CD4-positive, alpha-beta T cell (primary cell): ENCODE results near the gene CRIP2. TPM values are rescaled to one million over a fixed set of nuclear protein-coding genes. Genes with fewer than 3 reads are reported as not detected.

Experiments used
- ATAC-seq: fragments of 200-7000 bp; cut with Tn5 transposase; one replicate; pipeline ENCODE4 v1.10.0; 2022; ENCODE audit warnings: mild to moderate bottlenecking; ENCODE audit not compliant: poor library complexity
- CTCF ChIA-PET: fragments of 350-600 bp; sonication (Branson Sonifier 250); formaldehyde crosslinking; loops from one replicate; lab custom pipeline; 2021; ENCODE audit warnings: antibody characterized with exemption, inconsistent platforms; lab: Charles Lee
- POLR2A ChIA-PET: fragments of 350-600 bp; sonication (Branson Sonifier 250); formaldehyde crosslinking; loops from one replicate; lab custom pipeline; 2021; ENCODE audit warnings: antibody characterized with exemption, inconsistent platforms; lab: Charles Lee
- DNase-seq, 14 experiments: peaks; one replicate each; pipeline ENCODE4 v3.0.0-alpha.2; 2013 to 2020; ENCODE audit warnings: mixed read lengths in 2 of 14
- H3K27ac ChIP-seq, 2 donors: one replicate each; pipeline versions ENCODE4 v1.5.1 to v1.7.0; 2013; ENCODE audit warnings: low read length in 2 of 2, low read depth in 1 of 2, mild to moderate bottlenecking in 1 of 2
- H3K27me3 ChIP-seq, 2 experiments: 1 replicate in 1 of 2; 2 replicates in 1 of 2; pipeline versions ENCODE4 v1.6.1 to v1.7.0; 2013; ENCODE audit warnings: low read length in 2 of 2, control low read depth in 1 of 2, mild to moderate bottlenecking in 1 of 2, moderate library complexity in 1 of 2; ENCODE audit not compliant: insufficient read depth in 2 of 2, control insufficient read depth in 1 of 2
- H3K36me3 ChIP-seq: one replicate; pipeline ENCODE4 v1.6.1; 2013; ENCODE audit warnings: low read length, control low read depth; ENCODE audit not compliant: insufficient read depth
- H3K4me1 ChIP-seq: one replicate; pipeline ENCODE4 v1.6.1; 2013; ENCODE audit warnings: low read length, control low read depth; ENCODE audit not compliant: insufficient read depth
- H3K4me3 ChIP-seq: one replicate; pipeline ENCODE4 v1.5.1; 2013; ENCODE audit warnings: mild to moderate bottlenecking, low read length, moderate library complexity
- H3K9me3 ChIP-seq, 2 experiments: 1 replicate in 1 of 2; 2 replicates in 1 of 2; pipeline versions ENCODE4 v1.6.1 to v1.7.0; 2013; ENCODE audit warnings: low read length in 2 of 2, mild to moderate bottlenecking in 2 of 2, control low read depth in 1 of 2, moderate library complexity in 1 of 2; ENCODE audit not compliant: control insufficient read depth in 1 of 2, insufficient read depth in 1 of 2
- H3K27ac Mint-ChIP-seq: one replicate; pipeline ENCODE4 v1.8.0; 2020; ENCODE audit warnings: mixed read lengths
- H3K27me3 Mint-ChIP-seq: one replicate; pipeline ENCODE4 v1.8.0; 2021; ENCODE audit warnings: mixed read lengths
- H3K36me3 Mint-ChIP-seq: one replicate; pipeline ENCODE4 v1.8.0; 2021; ENCODE audit warnings: low read depth, mixed read lengths
- H3K4me1 Mint-ChIP-seq: one replicate; pipeline ENCODE4 v1.8.0; 2021; ENCODE audit warnings: low read depth, mixed read lengths
- H3K4me3 Mint-ChIP-seq: one replicate; pipeline ENCODE4 v1.8.0; 2020; ENCODE audit warnings: mild to moderate bottlenecking, mixed read lengths
- H3K9me3 Mint-ChIP-seq: one replicate; pipeline ENCODE4 v1.8.0; 2020; ENCODE audit warnings: mixed read lengths
- CTCF ChIP-seq: fragments of 200-600 bp; IDR thresholded peaks from one replicate; pipeline ENCODE4 v1.8.0; 2022; ENCODE audit warnings: antibody characterized with exemption, mild to moderate bottlenecking
- intact Hi-C, 2 experiments: fragments of 100-400 bp; cut with DNase I in 1 of 2; cut with micrococcal nuclease in 1 of 2; formaldehyde crosslinking; loops; one replicate each; pipeline versions ENCODE4 v1.15.1 to v1.9.0; 2023 to 2025; cut with DNase I, micrococcal nuclease
- total RNA-seq, 174 experiments: library from RNA in 2 of 174; stranded (reverse) in 2 of 174; gene quantifications; one replicate each; pipeline ENCODE4 v1.2.3 and lab custom pipeline; 2021 to 2026

The CRIP2 gene
- total RNA-seq, 2 experiments from 2014 or later: 62.5 to 68.3 TPM

DNA sequence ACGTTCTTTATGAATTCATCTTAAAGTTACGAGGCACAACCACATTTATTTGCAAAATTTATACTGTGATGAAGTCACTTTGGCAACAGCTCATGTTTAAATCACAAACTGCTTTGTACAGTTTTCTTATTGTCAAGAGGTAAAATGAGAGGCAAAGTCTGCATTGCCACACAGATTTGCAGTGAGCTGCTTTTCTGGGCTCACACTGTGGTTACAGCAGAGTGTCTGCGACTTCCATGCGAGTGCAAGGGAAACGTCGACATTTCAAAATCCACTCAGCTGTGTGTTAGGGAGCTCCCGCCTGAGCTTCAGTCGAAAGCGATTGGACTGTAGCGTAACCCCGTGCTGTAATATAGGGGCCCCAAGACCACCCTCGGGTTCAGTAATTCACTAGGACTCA is 42.0 kb upstream of the CRIP2 start:
- Mint-ChIP-seq H3K9me3 (no peaks in the 10 kb centered on the region), H3K4me1 (peaks cover 15% of the 10 kb centered on the region), H3K4me3 (no peak overlapping the region), H3K27me3 (no peaks in the 10 kb centered on the region), H3K36me3 (peaks cover 26% of the 10 kb centered on the region), H3K27ac (no peak overlapping the region)
- intact Hi-C loops: loop anchor here in 1 of 2 experiments (5.0 kb wide), 1 partner anchor 85 kb away; no protein-coding TSS in a partner anchor
- POLR2A ChIA-PET: no interaction called here
- H3K27ac ChIP-seq: no peak overlapping the region
- ATAC-seq (no peak), DNase-seq (no peak)
- H3K36me3 ChIP-seq: peaks cover 7% of the 10 kb centered on the region
- H3K27me3 ChIP-seq: no peaks in the 10 kb centered on the region
- no peak overlapping the region for H3K4me3 ChIP-seq
- H3K9me3 ChIP-seq: peaks cover 0 to 5% of the 10 kb centered on the region in 2 experiments
- CTCF ChIA-PET: no interaction called here
- H3K4me1 ChIP-seq: peaks cover 3% of the 10 kb centered on the region
- no peak for TF ChIP-seq CTCF

- DNase-seq: no peak
- TF ChIP-seq CTCF: no peak
- CTCF ChIA-PET: no interaction called here
- peaks cover 7% of the 10 kb centered on the region for H3K36me3 ChIP-seq
- Mint-ChIP-seq H3K27me3 (no peaks in the 10 kb centered on the region), H3K36me3 (peaks cover 22% of the 10 kb centered on the region), H3K4me1 (peaks cover 15% of the 10 kb centered on the region), H3K4me3 (no peak overlapping the region), H3K9me3 (no peaks in the 10 kb centered on the region), H3K27ac (no peak overlapping the region)
- H3K4me1 ChIP-seq: peaks cover 7% of the 10 kb centered on the region
- peaks cover 0 to 5% of the 10 kb centered on the region in 2 experiments for H3K9me3 ChIP-seq
- POLR2A ChIA-PET: no interaction called here
- H3K27me3 ChIP-seq: no peaks in the 10 kb centered on the region
- H3K27ac ChIP-seq: no peak overlapping the region
- ATAC-seq: no peak
- intact Hi-C loops: loop anchor here in 1 of 2 experiments (5.0 kb wide), 1 partner anchor 84 kb away; no protein-coding TSS in a partner anchor
- H3K4me3 ChIP-seq: no peak overlapping the region
Measured at GRCh38 chr14:105433161-105433605, 41.4 kb upstream of the CRIP2 start.

DNA sequence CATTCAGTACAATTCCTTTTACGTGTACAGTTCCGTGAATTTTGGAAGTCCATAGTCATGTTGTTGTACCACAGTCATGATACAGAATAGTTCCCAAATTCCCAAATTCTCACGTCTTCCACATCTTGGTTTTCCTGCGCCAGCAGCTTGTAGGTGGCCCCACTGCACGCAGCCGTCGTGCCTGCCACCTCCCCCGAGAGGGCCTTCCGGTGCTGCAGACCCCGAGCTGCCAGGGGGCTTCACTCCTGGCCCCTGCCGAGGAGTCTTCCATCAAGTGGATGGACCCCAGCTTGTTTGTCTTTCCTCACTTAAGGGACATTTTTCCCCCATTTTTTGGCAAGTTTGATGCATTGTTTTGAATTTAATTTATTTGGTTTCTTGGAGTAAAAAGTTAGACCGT is 38.2 kb upstream of the CRIP2 start:
- DNase-seq (no peak), ATAC-seq (no peak)
- Mint-ChIP-seq H3K4me1 (peaks cover 15% of the 10 kb centered on the region), H3K4me3 (no peak overlapping the region), H3K27ac (no peak overlapping the region), H3K9me3 (no peaks in the 10 kb centered on the region), H3K27me3 (no peaks in the 10 kb centered on the region), H3K36me3 (no peaks in the 10 kb centered on the region)
- no peak overlapping the region for H3K4me3 ChIP-seq
- no peak for TF ChIP-seq CTCF
- H3K4me1 ChIP-seq: peaks cover 13% of the 10 kb centered on the region
- CTCF ChIA-PET: no interaction called here
- POLR2A ChIA-PET: interaction anchor here (0.6 kb wide), 1 partner anchor 120 kb away, joined by 3 read pairs; no protein-coding TSS in a partner anchor
- H3K36me3 ChIP-seq: peaks cover 8% of the 10 kb centered on the region
- peaks cover 0 to 4% of the 10 kb centered on the region in 2 experiments for H3K9me3 ChIP-seq
- no peak overlapping the region for H3K27ac ChIP-seq
- H3K27me3 ChIP-seq: no peaks in the 10 kb centered on the region
- intact Hi-C loops: no loop called here
